SKM-1 (cell line): Measurements from ENCODE around the gene THADA.
A peak's percentile ranks its signal among the peaks of the same experiment; 100 is the strongest.

Experiments used
- DNase-seq: peaks from one replicate; lab custom pipeline; 2025; ENCODE audit not compliant: unreplicated experiment; lab: John Stamatoyannopoulos, UW

THADA gene

DNA sequence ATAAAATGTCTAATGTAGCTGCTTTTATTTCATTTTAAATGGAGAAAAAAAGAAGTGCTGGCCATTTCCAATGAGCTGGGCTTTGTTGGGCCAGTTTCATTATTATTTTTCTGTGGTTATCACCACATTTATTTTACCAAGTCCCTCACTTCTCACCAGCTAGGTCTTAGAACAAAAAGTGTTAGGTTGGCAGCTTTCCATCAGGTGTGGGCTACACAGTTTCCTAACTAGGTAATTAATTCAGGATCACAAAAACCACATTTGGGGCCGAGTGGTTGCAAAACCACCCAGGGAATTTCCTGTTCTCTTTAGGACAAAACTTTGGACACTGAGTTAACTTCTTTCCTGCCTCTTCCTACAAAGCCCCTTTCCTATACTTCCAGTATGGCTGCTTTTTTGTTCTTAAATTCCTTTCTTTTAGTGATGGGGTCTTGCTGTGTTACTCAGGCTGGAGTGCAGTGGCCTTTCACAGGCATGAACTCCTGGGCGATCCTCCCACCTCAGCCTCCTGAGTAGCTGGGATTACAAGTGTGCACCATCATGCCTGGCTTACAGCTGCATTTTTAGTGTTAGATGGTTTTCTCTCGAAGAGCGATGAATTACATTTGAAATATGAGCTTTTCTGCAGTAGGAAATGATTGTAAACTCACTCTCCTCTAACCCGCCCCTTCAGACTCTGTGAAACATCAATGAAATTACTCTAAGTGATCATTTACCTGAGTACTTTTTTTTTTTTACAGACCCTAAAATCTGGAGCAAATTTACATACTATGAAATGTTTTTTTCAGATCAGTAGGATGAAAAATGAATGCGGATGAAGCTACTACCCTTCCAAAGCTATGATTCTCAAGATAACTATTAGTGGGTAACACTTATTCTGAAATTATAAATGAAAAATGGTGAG lies 366.8 kb downstream of the THADA start:
- DNase-seq: peak; percentile 25

DNA sequence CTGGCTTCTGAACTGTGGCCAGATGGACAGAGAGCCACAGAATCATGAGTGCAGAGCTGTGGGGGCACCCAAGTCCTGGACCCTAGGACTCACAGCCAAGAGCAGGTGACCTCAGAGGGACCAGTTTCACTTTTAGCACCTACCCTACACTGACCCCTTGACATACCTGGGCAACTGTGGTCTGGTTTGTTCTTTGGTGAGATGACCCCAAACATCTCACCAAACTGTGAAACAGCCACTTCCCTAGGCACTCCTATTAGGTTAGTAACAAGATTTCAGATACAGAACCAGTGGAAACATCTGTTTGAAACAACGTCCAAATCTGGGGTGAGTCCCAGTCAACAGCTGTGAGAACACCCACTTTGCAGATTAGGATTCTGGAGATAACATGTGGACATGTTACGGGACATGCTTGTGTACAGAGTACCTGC lies 367.5 kb downstream of the THADA start:
- no peak for DNase-seq

GRCh38 chr2:43227830-43228281 lies 368.0 kb downstream of the THADA start:
- DNase-seq: no peak

- DNase-seq: peak; percentile 37
These were observed 368.6 kb downstream of the THADA start for GRCh38 chr2:43226955-43227829.

DNA sequence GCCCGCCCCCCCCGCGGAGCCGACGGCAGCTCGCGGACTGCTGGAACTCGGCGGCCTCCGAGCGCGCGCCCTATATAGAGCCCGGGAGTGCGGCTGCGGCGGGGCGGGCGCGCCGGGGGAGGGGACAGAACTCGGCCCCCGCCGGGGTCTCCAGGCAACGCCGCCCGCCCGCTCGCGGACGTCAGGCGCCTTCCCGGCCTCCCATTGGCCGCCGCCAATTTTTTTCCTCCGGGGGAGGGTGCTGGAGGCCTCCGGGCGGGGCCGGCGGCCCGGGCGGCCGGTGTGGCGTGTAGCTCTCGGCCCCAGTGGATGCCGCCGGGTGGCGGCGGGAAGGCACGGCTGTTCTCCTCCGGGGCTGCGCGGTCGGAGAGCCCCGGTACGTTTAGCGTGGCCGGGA lies 369.3 kb downstream of the THADA start, which contains the start of gene ZFP36L2:
TSS of gene ZFP36L2 (minus strand) at position 49 of the 397 bp plus-strand sequence. CDS start 291 bp downstream, outside the sequence.
- DNase-seq: peak; percentile 82

DNA sequence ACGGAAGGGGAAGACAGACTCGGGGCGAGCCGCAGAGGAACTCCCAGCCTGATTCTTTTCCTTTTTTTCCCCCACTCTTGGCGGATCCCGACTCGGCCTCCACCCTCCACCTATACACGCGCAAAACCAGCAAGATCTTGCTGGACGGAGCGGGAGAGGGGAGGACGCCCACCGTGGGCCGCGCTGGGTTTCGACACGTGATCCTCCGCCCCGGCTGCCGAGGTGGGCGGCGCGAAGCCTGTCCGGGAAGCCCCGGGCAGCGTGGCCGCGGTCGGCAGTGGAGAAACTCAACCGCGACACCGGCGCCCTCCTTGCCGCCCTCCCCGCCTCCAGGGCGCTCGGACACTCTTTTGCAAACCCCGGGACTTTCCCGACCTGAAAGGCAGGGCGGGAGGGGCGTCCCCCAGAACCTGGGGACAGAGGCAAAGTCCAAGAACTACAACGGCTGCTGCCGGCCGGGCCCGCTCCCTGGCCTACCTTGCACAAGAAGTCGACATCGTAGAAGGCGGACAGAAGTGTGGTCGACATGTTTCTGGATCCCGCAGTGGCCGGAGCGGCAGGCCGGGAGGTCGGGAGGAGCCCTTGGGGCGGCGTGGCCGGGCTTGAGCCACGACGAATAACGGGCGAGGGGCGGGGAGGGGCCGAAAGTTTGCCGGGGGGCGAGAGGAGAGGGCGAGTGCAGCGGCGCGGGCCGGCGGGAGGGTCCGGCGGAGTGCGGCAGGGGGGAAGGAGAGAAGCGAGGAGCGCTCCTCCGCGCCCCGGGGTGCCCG lies 369.9 kb downstream of the THADA start:
- DNase-seq: peak; percentile 23

DNA sequence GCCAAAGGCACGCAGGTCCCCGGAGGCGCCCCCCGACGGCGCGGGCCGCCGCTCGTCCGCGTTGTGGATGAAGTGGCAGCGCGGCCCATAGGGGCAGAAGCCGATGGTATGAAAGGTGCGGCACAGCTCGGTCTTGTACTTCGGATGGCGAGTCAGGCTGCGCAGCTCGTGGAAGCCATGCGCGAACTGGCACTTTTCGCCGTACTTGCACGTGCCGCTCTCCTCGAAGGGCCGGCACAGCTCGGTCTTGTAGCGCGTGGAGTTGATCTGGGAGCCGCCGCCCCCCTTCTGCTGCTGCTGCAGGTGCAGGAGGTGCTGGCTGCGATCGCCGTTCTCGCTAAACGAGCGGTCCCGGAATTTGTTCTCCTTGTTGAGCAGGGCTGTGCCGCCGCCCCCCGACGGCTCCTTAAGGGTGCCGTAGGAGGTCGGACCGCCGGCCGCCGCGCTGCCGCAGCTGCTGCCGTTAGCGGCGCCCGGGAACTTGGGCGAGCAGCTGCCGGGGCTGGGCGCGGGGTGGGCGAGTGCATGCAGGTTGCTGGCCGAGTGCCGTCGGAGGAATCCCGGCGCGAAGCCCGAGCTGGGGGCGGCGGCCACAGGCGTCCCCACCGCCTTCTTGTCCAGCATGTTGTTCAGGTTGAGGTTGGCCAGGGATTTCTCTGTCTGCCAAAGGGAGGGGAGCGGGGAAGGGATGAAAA lies 370.6 kb downstream of the THADA start:
- DNase-seq: no peak

DNA sequence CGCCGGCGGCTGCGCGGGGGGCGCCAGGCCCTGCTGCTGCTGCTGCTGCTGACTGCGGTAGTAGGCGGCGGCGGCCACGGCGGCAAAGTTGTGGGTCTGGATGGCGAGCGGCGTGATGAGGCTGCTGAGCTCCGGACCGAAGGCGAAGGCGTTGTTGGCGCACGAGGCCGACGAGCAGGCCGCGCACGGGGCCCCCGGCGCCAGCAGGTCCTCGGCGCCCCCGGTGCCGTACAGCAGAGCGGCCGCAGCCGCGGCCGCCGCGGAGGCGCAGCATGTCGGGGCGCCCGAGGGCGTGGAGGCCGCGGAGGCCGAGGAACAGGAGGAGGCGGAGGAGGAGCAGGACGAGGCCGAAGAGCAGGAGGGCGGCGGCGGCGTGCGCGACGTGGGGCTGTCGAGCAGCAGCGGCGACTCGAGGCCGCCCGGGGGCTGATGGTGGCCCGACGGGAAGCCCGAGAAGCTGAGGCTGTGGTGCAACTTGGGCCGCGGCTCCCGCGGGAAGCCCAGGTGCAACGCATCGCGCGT lies 371.2 kb downstream of the THADA start:
- DNase-seq: no peak

GRCh38 chr2:43224131-43224570 lies 371.7 kb downstream of the THADA start:
- peak; percentile 29 for DNase-seq

DNA sequence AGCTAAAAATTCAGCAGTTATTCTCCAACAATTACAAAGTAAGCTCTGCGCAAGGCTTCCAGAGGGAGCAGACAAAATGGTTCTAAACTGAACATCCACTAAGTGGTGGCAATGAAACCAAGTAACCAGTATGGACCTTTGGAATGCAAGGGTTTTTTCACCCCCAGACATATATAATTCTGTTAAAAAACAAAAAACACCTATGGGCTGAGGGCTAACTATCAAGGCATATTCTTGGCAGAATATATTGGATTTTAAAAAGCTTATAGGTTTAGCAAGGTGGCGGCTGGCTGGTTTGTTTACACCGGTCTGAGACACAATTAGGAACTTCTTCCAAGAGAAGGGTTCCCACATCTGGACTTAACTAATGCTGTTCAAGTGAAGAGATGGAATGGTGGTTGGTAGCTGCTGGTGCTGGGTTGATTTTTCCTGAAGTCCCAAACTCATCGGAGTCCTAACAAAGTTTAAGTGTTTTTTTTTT lies 372.3 kb downstream of the THADA start:
- no peak for DNase-seq

- DNase-seq: no peak
These were observed 373.1 kb downstream of the THADA start for GRCh38 chr2:43222475-43223309.

DNA sequence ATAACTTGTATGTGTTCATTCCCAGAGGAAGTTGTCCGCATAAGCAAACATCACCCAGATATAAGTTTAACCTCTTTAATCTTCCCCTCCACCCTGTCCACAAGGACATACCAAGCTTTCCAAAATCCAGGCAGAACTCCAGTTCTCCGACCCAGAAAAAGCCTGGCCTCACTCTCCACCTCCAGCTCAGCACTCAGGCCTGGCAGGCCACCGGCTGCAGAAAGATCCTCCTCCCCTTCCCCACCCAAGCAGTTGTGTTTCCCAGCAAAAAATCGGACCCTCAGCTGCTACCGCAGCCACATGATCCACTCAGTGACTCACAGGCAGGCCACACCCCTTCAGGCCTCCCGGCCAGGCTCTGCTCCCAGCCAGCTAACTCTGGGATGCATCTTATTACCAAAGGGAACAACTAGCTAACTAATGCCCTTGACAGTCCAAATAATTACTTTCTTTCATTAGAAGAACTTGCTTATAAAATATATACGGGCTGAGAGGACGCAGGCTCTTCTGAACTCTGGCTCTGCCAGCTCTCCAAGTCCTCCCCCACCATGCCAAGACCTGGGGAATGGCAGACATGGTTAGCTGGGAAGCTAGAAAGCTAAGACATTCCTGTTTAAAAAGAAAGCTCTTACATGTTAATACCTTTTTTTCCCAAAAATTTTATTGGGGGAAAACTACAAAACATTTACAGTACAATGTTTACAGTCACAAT lies 373.9 kb downstream of the THADA start:
- DNase-seq: peak; percentile 51

GRCh38 chr2:43221124-43221762 lies 374.6 kb downstream of the THADA start:
- DNase-seq: peak; percentile 54

GRCh38 chr2:43220760-43221123 lies 375.1 kb downstream of the THADA start:
- DNase-seq: no peak

DNA sequence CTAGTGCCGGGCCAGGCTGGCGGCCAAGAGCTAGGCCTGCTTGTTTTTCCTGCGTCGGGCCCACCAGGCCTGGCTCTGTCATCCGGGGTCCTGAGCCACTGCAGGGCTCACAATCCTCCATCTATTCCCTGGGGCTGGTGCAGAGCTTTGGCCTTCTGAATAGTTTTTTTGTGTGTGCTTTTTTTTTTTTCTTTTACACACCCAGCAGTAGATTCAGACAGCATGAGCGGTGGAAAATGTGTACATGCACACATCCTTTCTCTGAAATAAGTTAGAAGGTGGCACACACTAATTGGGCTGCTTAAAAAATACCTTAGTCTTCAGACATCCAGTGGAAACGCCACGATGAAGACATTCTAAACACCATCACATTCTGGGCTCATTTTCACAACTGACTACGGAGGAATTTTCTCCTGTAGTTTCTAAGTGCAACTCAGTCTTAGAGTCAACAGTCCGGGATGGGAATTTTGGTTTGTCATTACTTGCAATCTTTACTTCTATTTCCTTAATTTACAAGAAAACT lies 375.5 kb downstream of the THADA start:
- no peak for DNase-seq

- DNase-seq: peak; percentile 75
These were observed 376.2 kb downstream of the THADA start for GRCh38 chr2:43219383-43220228.
